H9 (cell line): ENCODE measurements around the gene GRIK4. TPM values are rescaled to one million over a fixed set of nuclear protein-coding genes. Genes with fewer than 3 reads are reported as not detected.

ENCODE experiments used
- DNase-seq: peaks from one replicate; pipeline ENCODE4 v3.0.0-alpha.2; 2017
- H2AFZ ChIP-seq: one replicate; pipeline ENCODE4 v1.6.1; 2013; ENCODE audit warnings: mild to moderate bottlenecking, low read length, control low read depth, moderate library complexity
- H2AK5ac ChIP-seq: 2 replicates; pipeline ENCODE4 v1.6.1; 2013; ENCODE audit warnings: low read length, control low read depth, mixed read lengths; ENCODE audit not compliant: insufficient read length
- H2BK120ac ChIP-seq: one replicate; pipeline ENCODE4 v1.6.1; 2013; ENCODE audit warnings: low read depth, mild to moderate bottlenecking, low read length, control low read depth, inconsistent platforms; ENCODE audit not compliant: poor library complexity, severe bottlenecking
- H2BK12ac ChIP-seq: 2 replicates; pipeline ENCODE4 v1.6.1; 2013; ENCODE audit warnings: low read length, control low read depth, mixed read lengths, low read depth; ENCODE audit not compliant: insufficient read length
- H2BK15ac ChIP-seq: 2 replicates; pipeline ENCODE4 v1.6.1; 2013; ENCODE audit warnings: low read depth, low read length, control low read depth
- H2BK20ac ChIP-seq: one replicate; pipeline ENCODE4 v1.6.1; 2013; ENCODE audit warnings: low read depth, mild to moderate bottlenecking, low read length, control low read depth, inconsistent platforms; ENCODE audit not compliant: poor library complexity, severe bottlenecking
- H2BK5ac ChIP-seq: 2 replicates; pipeline ENCODE4 v1.6.1; 2013; ENCODE audit warnings: low read length, control low read depth, mixed read lengths; ENCODE audit not compliant: insufficient read length
- H3K14ac ChIP-seq: 2 replicates; pipeline ENCODE4 v1.6.1; 2013; ENCODE audit warnings: low read length, control low read depth; ENCODE audit not compliant: insufficient read depth
- H3K18ac ChIP-seq: 2 replicates; pipeline ENCODE4 v1.6.1; 2013; ENCODE audit warnings: low read depth, mild to moderate bottlenecking, mixed read lengths, low read length, control low read depth; ENCODE audit not compliant: insufficient read length
- H3K23ac ChIP-seq: 2 replicates; pipeline ENCODE4 v1.6.1; 2013; ENCODE audit warnings: low read length, control low read depth, mixed read lengths, low read depth; ENCODE audit not compliant: insufficient read length
- H3K23me2 ChIP-seq: 2 replicates; pipeline ENCODE4 v1.6.1; 2013; ENCODE audit warnings: low read depth, mild to moderate bottlenecking, mixed read lengths, low read length, control low read depth; ENCODE audit not compliant: insufficient read length, poor library complexity, severe bottlenecking
- H3K27ac ChIP-seq: 2 replicates; pipeline ENCODE4 v1.5.1; 2013; ENCODE audit warnings: low read length, control low read depth, mixed read lengths, low read depth; ENCODE audit not compliant: insufficient read length
- H3K27me3 ChIP-seq: 2 replicates; pipeline ENCODE4 v1.6.1; 2013; ENCODE audit warnings: low read length, control low read depth, inconsistent platforms; ENCODE audit not compliant: insufficient read depth
- H3K4ac ChIP-seq: 2 replicates; pipeline ENCODE4 v1.6.1; 2013; ENCODE audit warnings: low read depth, mild to moderate bottlenecking, control low read depth, inconsistent platforms, low read length, moderate library complexity
- H3K4me1 ChIP-seq: 2 replicates; pipeline ENCODE4 v1.6.1; 2013; ENCODE audit warnings: low read length, control low read depth, inconsistent platforms; ENCODE audit not compliant: insufficient read depth
- H3K4me2 ChIP-seq: 2 replicates; pipeline ENCODE4 v1.6.1; 2013; ENCODE audit warnings: low read length, control low read depth, mixed read lengths; ENCODE audit not compliant: insufficient read length, insufficient read depth
- H3K56ac ChIP-seq: 2 replicates; pipeline ENCODE4 v1.6.1; 2013; ENCODE audit warnings: low read depth, mild to moderate bottlenecking, mixed read lengths, low read length, control low read depth; ENCODE audit not compliant: insufficient read length
- H3K79me1 ChIP-seq: 2 replicates; pipeline ENCODE4 v1.6.1; 2013; ENCODE audit warnings: low read depth, mild to moderate bottlenecking, moderate library complexity, low read length, control low read depth, inconsistent platforms; ENCODE audit not compliant: insufficient read depth, poor library complexity, severe bottlenecking
- H3K79me2 ChIP-seq: 2 replicates; pipeline ENCODE4 v1.6.1; 2013; ENCODE audit warnings: low read length, control low read depth, inconsistent platforms; ENCODE audit not compliant: insufficient read depth
- H3K9ac ChIP-seq: 2 replicates; pipeline ENCODE4 v1.6.1; 2013; ENCODE audit warnings: low read length, control low read depth, mixed read lengths; ENCODE audit not compliant: insufficient read length; ENCODE audit errors: extremely low read depth
- H3K9me3 ChIP-seq: one replicate; pipeline ENCODE4 v1.6.1; 2013; ENCODE audit warnings: low read depth, low read length, inconsistent platforms; ENCODE audit not compliant: control insufficient read depth
- H3T11ph ChIP-seq: one replicate; pipeline ENCODE4 v1.6.1; 2013; ENCODE audit warnings: mild to moderate bottlenecking, low read length, control low read depth, inconsistent platforms
- H4K20me1 ChIP-seq: one replicate; pipeline ENCODE4 v1.6.1; 2013; ENCODE audit not compliant: control insufficient read depth, insufficient read length, insufficient read depth
- H4K5ac ChIP-seq: 2 replicates; pipeline ENCODE4 v1.6.1; 2013; ENCODE audit warnings: low read depth, mild to moderate bottlenecking, mixed read lengths, low read length, control low read depth; ENCODE audit not compliant: insufficient read length
- H4K8ac ChIP-seq: replicated peaks from 2 replicates; pipeline ENCODE4 v1.6.1; 2013; ENCODE audit warnings: low read length, control low read depth, mixed read lengths, low read depth; ENCODE audit not compliant: insufficient read length
- H4K91ac ChIP-seq: 2 replicates; pipeline ENCODE4 v1.6.1; 2013; ENCODE audit warnings: low read depth, mild to moderate bottlenecking, moderate library complexity, mixed read lengths, low read length, control low read depth; ENCODE audit not compliant: insufficient read length
- H3K27ac Mint-ChIP-seq, 3 experiments: 2 replicates in 2 of 3; 3 replicates in 1 of 3; pipeline ENCODE4 v1.8.0; 2020 to 2021; ENCODE audit warnings: mixed read lengths in 3 of 3, mild to moderate bottlenecking in 1 of 3, moderate library complexity in 1 of 3
- H3K27me3 Mint-ChIP-seq: 2 replicates; pipeline ENCODE4 v1.8.0; 2021; ENCODE audit warnings: low read depth, mild to moderate bottlenecking, moderate library complexity, mixed read lengths
- H3K36me3 Mint-ChIP-seq, 3 experiments: 2 replicates in 2 of 3; 3 replicates in 1 of 3; pipeline ENCODE4 v1.8.0; 2020 to 2021; ENCODE audit warnings: low read depth in 3 of 3, mixed read lengths in 3 of 3; ENCODE audit not compliant: insufficient read depth in 1 of 3
- H3K4me1 Mint-ChIP-seq, 2 experiments: 2 replicates each; pipeline ENCODE4 v1.8.0; 2020; ENCODE audit warnings: mixed read lengths in 2 of 2
- H3K4me3 Mint-ChIP-seq, 2 experiments: 2 replicates in 1 of 2; 3 replicates in 1 of 2; pipeline ENCODE4 v1.8.0; 2020 to 2021; ENCODE audit warnings: mild to moderate bottlenecking in 2 of 2, mixed read lengths in 2 of 2, moderate library complexity in 1 of 2
- H3K9me3 Mint-ChIP-seq, 2 experiments: 2 replicates in 1 of 2; 3 replicates in 1 of 2; pipeline ENCODE4 v1.8.0; 2020; ENCODE audit warnings: mild to moderate bottlenecking in 2 of 2, mixed read lengths in 2 of 2, moderate library complexity in 1 of 2
- CTCF ChIP-seq: fragments of 200-600 bp; sonication (generic); conservative IDR thresholded peaks from 3 replicates; pipeline ENCODE4 v1.8.0; 2021; ENCODE audit warnings: antibody characterized with exemption, mild to moderate bottlenecking
- WGBS: extraction: QIAGEN DNeasy Blood & Tissue Kit; methylation state at CpG from one replicate; pipeline ENCODE4 v1.1.7; 2013; ENCODE audit warnings: missing lambda C conversion rate, low lambda C conversion rate, mixed read lengths; ENCODE audit not compliant: insufficient read length; ENCODE audit errors: extremely low coverage; 5-methylcytosine and 5-hydroxymethylcytosine counted together
- total RNA-seq: library from RNA; stranded (reverse); gene quantifications from 2 replicates; pipeline ENCODE4 v1.2.1, GENCODE V29; 2021

The GRIK4 gene
- total RNA-seq, 1 experiment from 2014 or later, result 2.3 TPM

GRCh38 chr11:120977266-120978137 is 466.0 kb downstream of the GRIK4 start:
- H3K36me3 Mint-ChIP-seq, result no peaks in the 10 kb centered on the region
- Histone ChIP-seq H3K56ac (no peak overlapping the region), H2BK20ac (no peak overlapping the region), H2BK120ac (no peak overlapping the region), H2BK5ac (no peak overlapping the region), H3K27ac (no peak overlapping the region), H4K5ac (no peak overlapping the region), H4K91ac (no peak overlapping the region), H3K9ac (no peak overlapping the region), H2BK15ac (no peak overlapping the region), H4K20me1 (no peaks in the 10 kb centered on the region), H3K23me2 (no peaks in the 10 kb centered on the region), H3K79me1 (no peaks in the 10 kb centered on the region), H3K9me3 (no peaks in the 10 kb centered on the region), H4K8ac (no peak overlapping the region), H3T11ph (no peak overlapping the region), H2AK5ac (no peak overlapping the region), H2BK12ac (no peak overlapping the region), H3K14ac (no peak overlapping the region), H3K4me2 (no peak overlapping the region), H3K4ac (no peak overlapping the region), H2AFZ (no peak overlapping the region), H3K23ac (no peak overlapping the region), H3K4me1 (no peaks in the 10 kb centered on the region), H3K18ac (no peak overlapping the region), H3K79me2 (no peaks in the 10 kb centered on the region), H3K27me3 (no peaks in the 10 kb centered on the region)
- H3K4me1 Mint-ChIP-seq, result peaks cover 8 to 9% of the 10 kb centered on the region in 2 experiments
- WGBS, result no CpG with 5 or more reads among the region's 10 CpGs
- H3K27ac Mint-ChIP-seq, result no peak overlapping the region
- DNase-seq, result no peak
- no peak for TF ChIP-seq CTCF
- peaks cover 3% of the 10 kb centered on the region; the same call in 1 of the 2 replicates for H3K27me3 Mint-ChIP-seq
- no peaks in the 10 kb centered on the region for H3K9me3 Mint-ChIP-seq
- no peak overlapping the region for H3K4me3 Mint-ChIP-seq
